ENCODE data around the gene ELK1. TPM values are rescaled to one million over a fixed set of nuclear protein-coding genes. Genes with fewer than 3 reads are reported as not detected.

Gene ELK1
- total and polyA plus RNA-seq, 10 of the 15 experiments (the other 5 are each of a cell fraction or from before 2014, with no cell fraction given) = 4.1 to 55.5 (median 32.9) TPM

DNA sequence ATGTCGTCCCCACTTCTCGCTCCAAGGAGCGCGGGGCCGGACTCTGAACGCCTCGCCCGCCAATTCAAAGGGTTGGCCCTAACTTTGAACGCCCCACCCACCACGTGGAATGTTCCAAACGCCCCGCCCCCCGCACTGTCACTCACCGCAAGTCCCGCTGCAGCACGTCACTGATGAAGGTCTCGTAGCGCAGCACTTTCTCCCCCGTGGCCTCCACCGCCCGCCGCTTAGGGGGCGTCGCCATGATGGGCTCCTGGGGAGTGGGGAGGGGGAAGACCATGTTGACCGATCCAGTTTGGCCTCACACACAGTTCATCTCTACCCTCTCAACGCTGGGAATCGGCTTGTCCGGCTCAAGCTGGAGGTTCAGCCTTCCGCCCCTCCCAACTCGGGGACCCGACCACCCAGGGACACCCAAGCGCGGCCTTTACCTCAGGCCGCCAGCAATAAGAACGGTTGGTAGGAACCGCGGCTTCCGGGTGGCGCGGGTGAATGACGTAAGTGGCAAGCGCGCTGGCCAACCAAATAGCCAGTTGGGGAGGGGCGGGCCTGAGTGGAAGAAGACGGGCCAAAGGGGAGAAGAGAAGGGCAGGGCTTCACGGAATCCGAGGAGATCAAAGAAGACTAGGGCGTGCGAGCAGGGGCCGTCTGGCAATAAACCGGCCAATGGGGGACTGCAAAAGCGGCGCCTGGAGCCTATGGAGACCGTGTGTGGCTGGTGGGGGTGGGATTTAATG is 8.5 kb upstream of the ELK1 start, which contains the start of gene UXT (continued):
- TF ChIP-seq ZNF592 (IDR thresholded peaks at IDR 0.05) = no peak
- TF ChIP-seq EED (IDR thresholded peaks at IDR 0.05; ENCODE audit: low read depth) = no peak
- no peak for TF ChIP-seq BMI1 (IDR thresholded peaks at IDR 0.05; ENCODE audit: borderline replicate concordance)
- no peak for TF ChIP-seq YBX1 (IDR thresholded peaks at IDR 0.05)
- TF ChIP-seq CEBPZ (IDR thresholded peaks at IDR 0.05; ENCODE audit: low read depth, low read length) = no peak
- TF ChIP-seq EP300 (IDR thresholded peaks at IDR 0.05; ENCODE audit: borderline replicate concordance in 1 of 2, control insufficient read depth in 1 of 2, low read depth in 2 of 2, low read length in 2 of 2) = 0 out of 4 replicates have a peak, but pooled peaks of 1 of the 2 experiments have one; percentile 9
- TF ChIP-seq MEF2A (IDR thresholded peaks at IDR 0.05; ENCODE audit: insufficient read depth, low read depth, low read length) = no peak
- TF ChIP-seq IRF4 (IDR thresholded peaks at IDR 0.05; ENCODE audit: low read depth, low read length) = no peak
- TF ChIP-seq, protein P1, sequence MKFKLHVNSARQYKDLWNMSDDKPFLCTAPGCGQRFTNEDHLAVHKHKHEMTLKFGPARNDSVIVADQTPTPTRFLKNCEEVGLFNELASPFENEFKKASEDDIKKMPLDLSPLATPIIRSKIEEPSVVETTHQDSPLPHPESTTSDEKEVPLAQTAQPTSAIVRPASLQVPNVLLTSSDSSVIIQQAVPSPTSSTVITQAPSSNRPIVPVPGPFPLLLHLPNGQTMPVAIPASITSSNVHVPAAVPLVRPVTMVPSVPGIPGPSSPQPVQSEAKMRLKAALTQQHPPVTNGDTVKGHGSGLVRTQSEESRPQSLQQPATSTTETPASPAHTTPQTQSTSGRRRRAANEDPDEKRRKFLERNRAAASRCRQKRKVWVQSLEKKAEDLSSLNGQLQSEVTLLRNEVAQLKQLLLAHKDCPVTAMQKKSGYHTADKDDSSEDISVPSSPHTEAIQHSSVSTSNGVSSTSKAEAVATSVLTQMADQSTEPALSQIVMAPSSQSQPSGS (IDR thresholded peaks at IDR 0.05; ENCODE audit: low read length) = peak; percentile 55; the same call in 1 of the 2 replicates
- TF ChIP-seq SMAD1 (IDR thresholded peaks at IDR 0.05; ENCODE audit: low read depth, partially characterized antibody) = no peak
- no peak for TF ChIP-seq ASH2L (IDR thresholded peaks at IDR 0.05; ENCODE audit: borderline replicate concordance, low read depth)
- TF ChIP-seq, protein P2, sequence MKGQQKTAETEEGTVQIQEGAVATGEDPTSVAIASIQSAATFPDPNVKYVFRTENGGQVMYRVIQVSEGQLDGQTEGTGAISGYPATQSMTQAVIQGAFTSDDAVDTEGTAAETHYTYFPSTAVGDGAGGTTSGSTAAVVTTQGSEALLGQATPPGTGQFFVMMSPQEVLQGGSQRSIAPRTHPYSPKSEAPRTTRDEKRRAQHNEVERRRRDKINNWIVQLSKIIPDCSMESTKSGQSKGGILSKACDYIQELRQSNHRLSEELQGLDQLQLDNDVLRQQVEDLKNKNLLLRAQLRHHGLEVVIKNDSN (IDR thresholded peaks at IDR 0.05; ENCODE audit: borderline replicate concordance, extremely low read length, insufficient read depth, low read depth, low read length) = no peak
- TF ChIP-seq MXI1 (IDR thresholded peaks at IDR 0.05; ENCODE audit: low read depth, low read length) = peak; percentile 47; the same call in 1 of the 2 replicates
- TF ChIP-seq, protein P3, sequence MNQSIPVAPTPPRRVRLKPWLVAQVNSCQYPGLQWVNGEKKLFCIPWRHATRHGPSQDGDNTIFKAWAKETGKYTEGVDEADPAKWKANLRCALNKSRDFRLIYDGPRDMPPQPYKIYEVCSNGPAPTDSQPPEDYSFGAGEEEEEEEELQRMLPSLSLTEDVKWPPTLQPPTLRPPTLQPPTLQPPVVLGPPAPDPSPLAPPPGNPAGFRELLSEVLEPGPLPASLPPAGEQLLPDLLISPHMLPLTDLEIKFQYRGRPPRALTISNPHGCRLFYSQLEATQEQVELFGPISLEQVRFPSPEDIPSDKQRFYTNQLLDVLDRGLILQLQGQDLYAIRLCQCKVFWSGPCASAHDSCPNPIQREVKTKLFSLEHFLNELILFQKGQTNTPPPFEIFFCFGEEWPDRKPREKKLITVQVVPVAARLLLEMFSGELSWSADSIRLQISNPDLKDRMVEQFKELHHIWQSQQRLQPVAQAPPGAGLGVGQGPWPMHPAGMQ (IDR thresholded peaks at IDR 0.05; ENCODE audit: borderline replicate concordance) = no peak
